ENCODE data around the gene CREBBP.
"Not testable (repeated sequence)": the region's sequence is repeated elsewhere in the genome, so short reads cannot be mapped to it uniquely, and the experiment has no call there.

The CREBBP gene

GRCh38 chr16:3907586-3907985 is 27.1 kb upstream of the CREBBP start:
- Histone ChIP-seq H3K27me3 (replicated peaks; ENCODE audit: control insufficient read depth, insufficient read depth, low read length) (no peaks in the 10 kb centered on the region), H3K4me3 (replicated peaks; ENCODE audit: low read depth, low read length) (no peak overlapping the region), H3K36me3 (ENCODE audit: control insufficient read depth, insufficient read depth, low read length) (no peaks in the 10 kb centered on the region)
- TF ChIP-seq CTCF (IDR thresholded peaks at IDR 0.05; ENCODE audit: insufficient read depth, low read length, poor library complexity, severe bottlenecking): no peak
- no peak for DNase-seq (ENCODE audit: extremely low read depth, insufficient read length)

GRCh38 chr16:3906363-3906762 is 25.9 kb upstream of the CREBBP start:
- DNase-seq (ENCODE audit: extremely low read depth, insufficient read length): no peak
- H3K36me3 ChIP-seq (ENCODE audit: control insufficient read depth, insufficient read depth, low read length): no peaks in the 10 kb centered on the region
- H3K4me3 ChIP-seq (replicated peaks; ENCODE audit: low read depth, low read length): no peak overlapping the region
- no peak for TF ChIP-seq CTCF (IDR thresholded peaks at IDR 0.05; ENCODE audit: insufficient read depth, low read length, poor library complexity, severe bottlenecking)
- no peaks in the 10 kb centered on the region; the same call in 1 of the 2 replicates for H3K27me3 ChIP-seq (replicated peaks; ENCODE audit: control insufficient read depth, insufficient read depth, low read length)

- TF ChIP-seq CTCF (IDR thresholded peaks at IDR 0.05; ENCODE audit: insufficient read depth, low read length, poor library complexity, severe bottlenecking): no peak
- H3K27me3 ChIP-seq (replicated peaks; ENCODE audit: control insufficient read depth, insufficient read depth, low read length): no peaks in the 10 kb centered on the region; the same call in 1 of the 2 replicates
- no peak for DNase-seq (ENCODE audit: extremely low read depth, insufficient read length)
- H3K4me3 ChIP-seq (replicated peaks; ENCODE audit: low read depth, low read length): no peak overlapping the region
- no peaks in the 10 kb centered on the region for H3K36me3 ChIP-seq (ENCODE audit: control insufficient read depth, insufficient read depth, low read length)
Observed at GRCh38 chr16:3904875-3905274, 24.4 kb upstream of the CREBBP start.

GRCh38 chr16:3890091-3890490 is 9.6 kb upstream of the CREBBP start:
- no peak overlapping the region for H3K4me3 ChIP-seq (replicated peaks; ENCODE audit: low read depth, low read length)
- DNase-seq (ENCODE audit: extremely low read depth, insufficient read length): no peak
- no peak for TF ChIP-seq CTCF (IDR thresholded peaks at IDR 0.05; ENCODE audit: insufficient read depth, low read length, poor library complexity, severe bottlenecking)
- no peaks in the 10 kb centered on the region; the same call in 1 of the 2 replicates for H3K27me3 ChIP-seq (replicated peaks; ENCODE audit: control insufficient read depth, insufficient read depth, low read length)
- no peaks in the 10 kb centered on the region for H3K36me3 ChIP-seq (ENCODE audit: control insufficient read depth, insufficient read depth, low read length)

- H3K36me3 ChIP-seq (ENCODE audit: control insufficient read depth, insufficient read depth, low read length): no peaks in the 10 kb centered on the region
Observed at GRCh38 chr16:3889059-3889458, 8.5 kb upstream of the CREBBP start.

GRCh38 chr16:3885999-3886398 is 5.5 kb upstream of the CREBBP start:
- H3K27me3 ChIP-seq (replicated peaks; ENCODE audit: control insufficient read depth, insufficient read depth, low read length); H3K36me3 ChIP-seq (ENCODE audit: control insufficient read depth, insufficient read depth, low read length); H3K4me3 ChIP-seq (replicated peaks; ENCODE audit: low read depth, low read length); DNase-seq (ENCODE audit: extremely low read depth, insufficient read length): not testable (repeated sequence)

More at GRCh38 chr16:3889059-3889458, 8.5 kb upstream of the CREBBP start:
- no peak for TF ChIP-seq CTCF (IDR thresholded peaks at IDR 0.05; ENCODE audit: insufficient read depth, low read length, poor library complexity, severe bottlenecking)
- Histone ChIP-seq H3K4me3 (replicated peaks; ENCODE audit: low read depth, low read length) (no peak overlapping the region), H3K27me3 (replicated peaks; ENCODE audit: control insufficient read depth, insufficient read depth, low read length) (no peaks in the 10 kb centered on the region; the same call in 1 of the 2 replicates)
- no peak for DNase-seq (ENCODE audit: extremely low read depth, insufficient read length)

Data from GM06990 (cell line).